Peyer's patch (tissue), 4 donors: Measurements from ENCODE around the gene NKD2.

Experiments
- CTCF ChIP-seq, 6 experiments: fragments of 450-650 bp in 4 of 6; fragments of 200-600 bp in 2 of 6; sonication (generic) in 1 of 6; IDR thresholded peaks; one replicate each; pipeline ENCODE4 v1.5.1; 2017 to 2019; ENCODE audit warnings: antibody characterized with exemption in 6 of 6, mild to moderate bottlenecking in 3 of 6, moderate library complexity in 1 of 6
- POLR2A ChIP-seq, 2 donors: fragments of 450-650 bp; IDR thresholded peaks; one replicate each; pipeline ENCODE4 v1.5.1; 2017; ENCODE audit warnings: antibody characterized with exemption in 2 of 2, mild to moderate bottlenecking in 2 of 2, moderate library complexity in 2 of 2

DNA sequence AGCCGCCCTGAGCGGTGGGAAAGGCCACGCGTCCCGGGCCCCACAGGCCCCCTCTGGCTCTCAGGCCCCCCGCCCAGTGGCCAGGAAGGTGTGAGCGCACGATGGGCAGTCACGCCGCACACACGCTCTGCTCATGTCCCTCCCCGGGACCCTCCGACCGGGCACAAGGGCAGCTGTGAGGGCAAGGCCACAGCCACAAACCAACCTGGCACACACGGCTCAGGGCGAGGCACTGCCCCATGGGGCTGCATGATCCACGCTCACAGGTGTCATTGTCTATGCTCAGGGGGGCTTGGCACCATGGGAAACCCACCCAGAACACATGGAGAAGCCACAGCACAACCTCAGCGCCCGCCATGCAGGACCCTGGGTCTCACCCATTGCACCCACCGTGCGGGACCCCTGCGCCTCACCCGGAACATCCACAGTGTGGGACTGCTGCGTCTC, 52.0 kb downstream of the NKD2 start:
- TF ChIP-seq CTCF (IDR thresholded peaks at IDR 0.05) (no peak), POLR2A (IDR thresholded peaks at IDR 0.05) (no peak)
